ENCODE data around the gene ZIM2.
"Not testable (repeated sequence)": the region's sequence is repeated elsewhere in the genome, so short reads cannot be mapped to it uniquely, and the experiment has no call there.

ZIM2 gene

GRCh38 chr19:56840451-56841192, at the start of gene ZIM2, which contains the start of gene PEG3:
ZIM2 (minus strand) TSS chr19:56840726; CDS start chr19:56824277, 16,449 bp downstream.
PEG3 (minus strand) TSS chr19:56840726; CDS start chr19:56824655, 16,071 bp downstream.
- no peak within 1 kb of the TSS for H3K4me3 Mint-ChIP-seq
- peaks cover 17% of the 10 kb centered on the region for H3K9me3 Mint-ChIP-seq
- no peaks in the 10 kb centered on the region for H3K4me1 Mint-ChIP-seq
- no peaks in the 10 kb centered on the region for H3K36me3 Mint-ChIP-seq
- peaks cover 9% of the 10 kb centered on the region for H3K27me3 Mint-ChIP-seq
- no peak for ATAC-seq
- no peak within 1 kb of the TSS for H3K27ac Mint-ChIP-seq

- Mint-ChIP-seq H3K9me3 (peaks cover 25% of the 10 kb centered on the region), H3K36me3 (no peaks in the 10 kb centered on the region), H3K4me3 (no peak overlapping the region), H3K27ac (no peak overlapping the region), H3K4me1 (no peaks in the 10 kb centered on the region), H3K27me3 (peaks cover 8% of the 10 kb centered on the region)
- ATAC-seq, result no peak
Measured at GRCh38 chr19:56885173-56885985, 44.9 kb upstream of the ZIM2 start.

GRCh38 chr19:56884441-56884840, 43.9 kb upstream of the ZIM2 start:
- no peak overlapping the region for H3K27ac Mint-ChIP-seq
- no peaks in the 10 kb centered on the region for H3K36me3 Mint-ChIP-seq
- peaks cover 8% of the 10 kb centered on the region for H3K27me3 Mint-ChIP-seq
- ATAC-seq, result no peak
- no peaks in the 10 kb centered on the region for H3K4me1 Mint-ChIP-seq
- no peak overlapping the region for H3K4me3 Mint-ChIP-seq
- peaks cover 23% of the 10 kb centered on the region for H3K9me3 Mint-ChIP-seq

GRCh38 chr19:56880592-56881190, 40.2 kb upstream of the ZIM2 start:
- no peaks in the 10 kb centered on the region for H3K36me3 Mint-ChIP-seq
- H3K27me3 Mint-ChIP-seq, result peaks cover 8% of the 10 kb centered on the region
- H3K27ac Mint-ChIP-seq, result no peak overlapping the region
- ATAC-seq, result no peak
- no peak overlapping the region for H3K4me3 Mint-ChIP-seq
- no peaks in the 10 kb centered on the region for H3K4me1 Mint-ChIP-seq
- peaks cover 14% of the 10 kb centered on the region for H3K9me3 Mint-ChIP-seq

GRCh38 chr19:56877069-56877715, 36.7 kb upstream of the ZIM2 start:
- H3K27me3 Mint-ChIP-seq, result no peaks in the 10 kb centered on the region
- H3K4me1 Mint-ChIP-seq, result no peaks in the 10 kb centered on the region
- H3K4me3 Mint-ChIP-seq, result no peak overlapping the region
- H3K9me3 Mint-ChIP-seq, result peaks cover 28% of the 10 kb centered on the region
- no peak for ATAC-seq
- no peak overlapping the region for H3K27ac Mint-ChIP-seq
- no peaks in the 10 kb centered on the region for H3K36me3 Mint-ChIP-seq

DNA sequence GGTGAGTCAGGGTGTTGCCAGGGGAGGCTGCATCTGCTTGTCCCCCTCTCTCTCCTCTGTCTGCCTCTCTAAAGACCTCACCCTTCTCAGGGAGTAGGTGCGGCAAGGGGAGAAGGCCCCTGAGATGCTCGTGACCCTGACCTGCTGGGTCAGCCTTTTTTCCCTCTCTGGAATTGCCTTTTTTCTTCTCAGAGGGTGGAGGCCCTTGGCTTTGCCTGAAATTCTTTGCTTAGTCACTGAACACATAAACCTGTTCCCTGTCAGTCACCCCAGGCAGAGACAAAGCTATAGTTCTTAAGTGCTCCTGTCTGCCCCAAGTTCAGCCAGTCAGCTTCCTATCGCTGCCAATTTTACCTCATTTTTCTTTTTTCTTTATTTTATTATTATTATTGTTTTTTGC, 35.2 kb upstream of the ZIM2 start:
- Mint-ChIP-seq H3K27ac (no peak overlapping the region), H3K9me3 (peaks cover 27% of the 10 kb centered on the region), H3K27me3 (no peaks in the 10 kb centered on the region), H3K36me3 (no peaks in the 10 kb centered on the region), H3K4me1 (no peaks in the 10 kb centered on the region), H3K4me3 (no peak overlapping the region)
- ATAC-seq, result no peak

- Mint-ChIP-seq H3K4me1 (no peaks in the 10 kb centered on the region), H3K4me3 (no peak overlapping the region), H3K27ac (no peak overlapping the region), H3K9me3 (peaks cover 31% of the 10 kb centered on the region), H3K36me3 (no peaks in the 10 kb centered on the region), H3K27me3 (no peaks in the 10 kb centered on the region)
- ATAC-seq, result no peak
Measured at GRCh38 chr19:56874530-56874929, 34.0 kb upstream of the ZIM2 start.

GRCh38 chr19:56873493-56873892, 33.0 kb upstream of the ZIM2 start:
- no peak for ATAC-seq
- Mint-ChIP-seq H3K36me3 (no peaks in the 10 kb centered on the region), H3K27ac (no peak overlapping the region), H3K4me3 (no peak overlapping the region), H3K4me1 (no peaks in the 10 kb centered on the region), H3K27me3 (no peaks in the 10 kb centered on the region), H3K9me3 (peaks cover 34% of the 10 kb centered on the region)

DNA sequence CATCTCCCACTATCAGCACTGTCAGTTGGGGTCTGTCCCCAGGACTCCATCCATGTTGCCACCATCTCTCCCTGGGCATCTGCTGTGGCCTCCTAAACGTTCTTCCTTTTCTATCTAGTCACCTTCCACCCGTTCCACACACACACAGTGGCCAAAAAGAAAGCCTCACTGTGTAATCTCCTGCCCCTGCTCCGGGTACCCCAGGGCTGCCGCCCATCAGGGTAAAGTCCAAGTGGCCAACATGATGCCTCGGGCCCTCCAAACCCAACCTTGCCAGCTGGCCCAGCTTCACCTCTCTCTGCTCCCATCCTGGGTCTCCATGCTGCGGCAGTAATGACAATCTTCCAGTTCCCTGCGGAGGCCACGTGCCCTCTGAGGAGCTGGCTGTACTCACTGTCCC, 29.4 kb upstream of the ZIM2 start:
- no peak for ATAC-seq
- H3K27ac Mint-ChIP-seq, result no peak overlapping the region
- no peaks in the 10 kb centered on the region for H3K27me3 Mint-ChIP-seq
- no peaks in the 10 kb centered on the region for H3K4me1 Mint-ChIP-seq
- H3K9me3 Mint-ChIP-seq, result peaks cover 28% of the 10 kb centered on the region
- H3K36me3 Mint-ChIP-seq, result no peaks in the 10 kb centered on the region
- H3K4me3 Mint-ChIP-seq, result no peak overlapping the region

- H3K4me3 Mint-ChIP-seq, result no peak overlapping the region
- H3K9me3 Mint-ChIP-seq, result peaks cover 27% of the 10 kb centered on the region
Measured at GRCh38 chr19:56868446-56868845, 27.9 kb upstream of the ZIM2 start.

GRCh38 chr19:56866538-56866937, 26.0 kb upstream of the ZIM2 start:
- Mint-ChIP-seq H3K4me3 (no peak overlapping the region), H3K4me1 (no peaks in the 10 kb centered on the region), H3K27ac (no peak overlapping the region), H3K36me3 (no peaks in the 10 kb centered on the region), H3K9me3 (peaks cover 20% of the 10 kb centered on the region), H3K27me3 (no peaks in the 10 kb centered on the region)
- ATAC-seq, result no peak

More at GRCh38 chr19:56868446-56868845, 27.9 kb upstream of the ZIM2 start:
- Mint-ChIP-seq H3K27ac (no peak overlapping the region), H3K36me3 (no peaks in the 10 kb centered on the region), H3K4me1 (no peaks in the 10 kb centered on the region), H3K27me3 (no peaks in the 10 kb centered on the region)
- ATAC-seq, result no peak

- ATAC-seq, result no peak
- H3K9me3 Mint-ChIP-seq, result peaks cover 17% of the 10 kb centered on the region
- H3K4me3 Mint-ChIP-seq, result no peak overlapping the region
- no peaks in the 10 kb centered on the region for H3K27me3 Mint-ChIP-seq
- no peak overlapping the region for H3K27ac Mint-ChIP-seq
- H3K4me1 Mint-ChIP-seq, result no peaks in the 10 kb centered on the region
- no peaks in the 10 kb centered on the region for H3K36me3 Mint-ChIP-seq
Measured at GRCh38 chr19:56864443-56865125, 24.1 kb upstream of the ZIM2 start.

GRCh38 chr19:56862741-56863140, 22.2 kb upstream of the ZIM2 start:
- ATAC-seq, result no peak
- no peaks in the 10 kb centered on the region for H3K27me3 Mint-ChIP-seq
- peaks cover 15% of the 10 kb centered on the region for H3K9me3 Mint-ChIP-seq

GRCh38 chr19:56860409-56860808, 19.9 kb upstream of the ZIM2 start:
- H3K4me3 Mint-ChIP-seq, H3K36me3 Mint-ChIP-seq, H3K27me3 Mint-ChIP-seq, H3K27ac Mint-ChIP-seq, ATAC-seq, H3K4me1 Mint-ChIP-seq: not testable (repeated sequence)
- H3K9me3 Mint-ChIP-seq, result peaks cover 12% of the 10 kb centered on the region

More at GRCh38 chr19:56862741-56863140, 22.2 kb upstream of the ZIM2 start:
- Mint-ChIP-seq H3K27ac (no peak overlapping the region), H3K4me1 (no peaks in the 10 kb centered on the region), H3K4me3 (no peak overlapping the region), H3K36me3 (no peaks in the 10 kb centered on the region)

GRCh38 chr19:56858026-56858425, 17.5 kb upstream of the ZIM2 start:
- no peak for ATAC-seq
- no peaks in the 10 kb centered on the region for H3K27me3 Mint-ChIP-seq
- H3K27ac Mint-ChIP-seq, result no peak overlapping the region
- no peaks in the 10 kb centered on the region for H3K4me1 Mint-ChIP-seq
- no peaks in the 10 kb centered on the region for H3K36me3 Mint-ChIP-seq
- H3K9me3 Mint-ChIP-seq, result peaks cover 7% of the 10 kb centered on the region
- H3K4me3 Mint-ChIP-seq, result no peak overlapping the region
